Measurements from ENCODE around the gene KRTAP13-4. TPM values are rescaled to one million over a fixed set of nuclear protein-coding genes. Genes with fewer than 3 reads are reported as not detected.

Gene KRTAP13-4
- total RNA-seq, 4 donors from 2014 or later = not detected

Other genes with a start within 250 kb of the KRTAP13-4 start
- 10 to 100 TPM in 3 of 4 donors, 1 to 10 TPM in 1; 8.9 to 55.6 (median 32.6) TPM for gene CLDN8, start 214.1 kb upstream of the KRTAP13-4 start, total RNA-seq
- gene KRTAP24-1, start 147.3 kb upstream of the KRTAP13-4 start, total RNA-seq = not detected
- not detected for gene KRTAP25-1, start 140.7 kb upstream of the KRTAP13-4 start, total RNA-seq
- gene KRTAP26-1, start 109.9 kb upstream of the KRTAP13-4 start, total RNA-seq = not detected
- gene KRTAP27-1, start 92.5 kb upstream of the KRTAP13-4 start, total RNA-seq = not detected
- gene KRTAP23-1, start 81.6 kb upstream of the KRTAP13-4 start, total RNA-seq = not detected
- gene KRTAP13-2, start 57.9 kb upstream of the KRTAP13-4 start, total RNA-seq = not detected
- gene KRTAP13-1, start 34.2 kb upstream of the KRTAP13-4 start, total RNA-seq = not detected
- not detected for gene KRTAP13-3, start 4.3 kb upstream of the KRTAP13-4 start, total RNA-seq
- gene KRTAP15-1, start 10.1 kb downstream of the KRTAP13-4 start, total RNA-seq = not detected
- gene KRTAP19-1, start 50.1 kb downstream of the KRTAP13-4 start, total RNA-seq = not detected
- gene KRTAP19-2, start 57.2 kb downstream of the KRTAP13-4 start, total RNA-seq = not detected
- not detected for gene KRTAP19-3, start 61.8 kb downstream of the KRTAP13-4 start, total RNA-seq
- gene KRTAP19-4, start 66.9 kb downstream of the KRTAP13-4 start, total RNA-seq = not detected
- gene KRTAP19-5, start 71.9 kb downstream of the KRTAP13-4 start, total RNA-seq = not detected
- not detected for gene KRTAP19-6, start 111.6 kb downstream of the KRTAP13-4 start, total RNA-seq
- not detected for gene KRTAP19-7, start 131.1 kb downstream of the KRTAP13-4 start, total RNA-seq
- gene KRTAP22-2, start 160.2 kb downstream of the KRTAP13-4 start, total RNA-seq = not detected
- gene KRTAP6-3, start 162.2 kb downstream of the KRTAP13-4 start, total RNA-seq = not detected
- gene KRTAP6-2, start 168.7 kb downstream of the KRTAP13-4 start, total RNA-seq = not detected
- not detected for gene KRTAP22-1, start 170.9 kb downstream of the KRTAP13-4 start, total RNA-seq
- gene KRTAP6-1, start 183.7 kb downstream of the KRTAP13-4 start, total RNA-seq = not detected
- gene KRTAP20-1, start 186.2 kb downstream of the KRTAP13-4 start, total RNA-seq = not detected
- gene KRTAP20-4, start 190.4 kb downstream of the KRTAP13-4 start, total RNA-seq = not detected
- not detected for gene KRTAP20-2, start 205.0 kb downstream of the KRTAP13-4 start, total RNA-seq
- not detected for gene KRTAP20-3, start 212.6 kb downstream of the KRTAP13-4 start, total RNA-seq

Data from thyroid gland (tissue), 4 donors.